ENCODE data around the gene FOXA3.

GRCh38 chr19:45863840-45864628 is at the start of gene FOXA3:
- TF ChIP-seq, protein P1, sequence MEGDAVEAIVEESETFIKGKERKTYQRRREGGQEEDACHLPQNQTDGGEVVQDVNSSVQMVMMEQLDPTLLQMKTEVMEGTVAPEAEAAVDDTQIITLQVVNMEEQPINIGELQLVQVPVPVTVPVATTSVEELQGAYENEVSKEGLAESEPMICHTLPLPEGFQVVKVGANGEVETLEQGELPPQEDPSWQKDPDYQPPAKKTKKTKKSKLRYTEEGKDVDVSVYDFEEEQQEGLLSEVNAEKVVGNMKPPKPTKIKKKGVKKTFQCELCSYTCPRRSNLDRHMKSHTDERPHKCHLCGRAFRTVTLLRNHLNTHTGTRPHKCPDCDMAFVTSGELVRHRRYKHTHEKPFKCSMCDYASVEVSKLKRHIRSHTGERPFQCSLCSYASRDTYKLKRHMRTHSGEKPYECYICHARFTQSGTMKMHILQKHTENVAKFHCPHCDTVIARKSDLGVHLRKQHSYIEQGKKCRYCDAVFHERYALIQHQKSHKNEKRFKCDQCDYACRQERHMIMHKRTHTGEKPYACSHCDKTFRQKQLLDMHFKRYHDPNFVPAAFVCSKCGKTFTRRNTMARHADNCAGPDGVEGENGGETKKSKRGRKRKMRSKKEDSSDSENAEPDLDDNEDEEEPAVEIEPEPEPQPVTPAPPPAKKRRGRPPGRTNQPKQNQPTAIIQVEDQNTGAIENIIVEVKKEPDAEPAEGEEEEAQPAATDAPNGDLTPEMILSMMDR (IDR thresholded peaks at IDR 0.05 in 2 of 3, conservative IDR thresholded peaks at IDR 0.05 in 1 of 3; ENCODE audit: borderline replicate concordance in 1 of 3, insufficient read depth in 1 of 3, low read depth in 2 of 3, low read length in 2 of 3) = peak; percentile 70 to 92 (median 75)
- TF ChIP-seq POLR2AphosphoS5 (IDR thresholded peaks at IDR 0.05; ENCODE audit: low read depth, low read length) (peak; percentile 68), RAD21 (IDR thresholded peaks at IDR 0.05; ENCODE audit: low read depth) (peak; percentile 84), CEBPB (IDR thresholded peaks at IDR 0.05; ENCODE audit: low read depth) (no peak), POLR2A (IDR thresholded peaks at IDR 0.05; ENCODE audit: borderline replicate concordance, extremely low read depth, insufficient read depth, insufficient read length) (no peak), EZH2 (IDR thresholded peaks at IDR 0.05) (no peak)
- TF ChIP-seq, protein P2, sequence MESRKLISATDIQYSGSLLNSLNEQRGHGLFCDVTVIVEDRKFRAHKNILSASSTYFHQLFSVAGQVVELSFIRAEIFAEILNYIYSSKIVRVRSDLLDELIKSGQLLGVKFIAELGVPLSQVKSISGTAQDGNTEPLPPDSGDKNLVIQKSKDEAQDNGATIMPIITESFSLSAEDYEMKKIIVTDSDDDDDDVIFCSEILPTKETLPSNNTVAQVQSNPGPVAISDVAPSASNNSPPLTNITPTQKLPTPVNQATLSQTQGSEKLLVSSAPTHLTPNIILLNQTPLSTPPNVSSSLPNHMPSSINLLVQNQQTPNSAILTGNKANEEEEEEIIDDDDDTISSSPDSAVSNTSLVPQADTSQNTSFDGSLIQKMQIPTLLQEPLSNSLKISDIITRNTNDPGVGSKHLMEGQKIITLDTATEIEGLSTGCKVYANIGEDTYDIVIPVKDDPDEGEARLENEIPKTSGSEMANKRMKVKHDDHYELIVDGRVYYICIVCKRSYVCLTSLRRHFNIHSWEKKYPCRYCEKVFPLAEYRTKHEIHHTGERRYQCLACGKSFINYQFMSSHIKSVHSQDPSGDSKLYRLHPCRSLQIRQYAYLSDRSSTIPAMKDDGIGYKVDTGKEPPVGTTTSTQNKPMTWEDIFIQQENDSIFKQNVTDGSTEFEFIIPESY (IDR thresholded peaks at IDR 0.05; ENCODE audit: extremely low read depth, insufficient replicate concordance, low read length) = no peak
